Neural cell (in vitro differentiated cells): ENCODE results near the gene KNG1. TPM values are rescaled to one million over a fixed set of nuclear protein-coding genes. Genes with fewer than 3 reads are reported as not detected.

ENCODE experiments used
- H2AFZ ChIP-seq: fragments of 200-600, 300-800 bp; sonication (generic), shearing (Covaris generic); 2 replicates; pipeline ENCODE4 v1.6.0; 2014; ENCODE audit warnings: low read depth, mild to moderate bottlenecking, antibody characterized with exemption, low read length, moderate library complexity
- H3F3A ChIP-seq: fragments of 200-600 bp; shearing (Covaris generic); 2 replicates; pipeline ENCODE4 v1.6.1; 2016; ENCODE audit warnings: mild to moderate bottlenecking, moderate library complexity, mixed read lengths, antibody characterized with exemption, low read length; ENCODE audit not compliant: insufficient read depth, poor library complexity, severe bottlenecking
- H3K27ac ChIP-seq: fragments of 200-600, 300-800 bp; sonication (generic), shearing (Covaris generic); 2 replicates; pipeline ENCODE4 v1.5.1; 2014; ENCODE audit warnings: mild to moderate bottlenecking, low read length, moderate library complexity
- H3K27me3 ChIP-seq: fragments of 300-800, 200-600 bp; sonication (generic), shearing (Covaris generic); 2 replicates; pipeline ENCODE4 v1.6.0; 2014; ENCODE audit warnings: mild to moderate bottlenecking, low read depth, low read length, moderate library complexity; ENCODE audit not compliant: insufficient read depth
- H3K36me3 ChIP-seq: fragments of 300-800, 200-600 bp; sonication (generic), shearing (Covaris generic); 2 replicates; pipeline ENCODE4 v1.5.1; 2014; ENCODE audit warnings: mild to moderate bottlenecking, antibody characterized with exemption, low read length, moderate library complexity; ENCODE audit not compliant: insufficient read depth
- H3K4me2 ChIP-seq: fragments of 300-800, 200-600 bp; sonication (generic), shearing (Covaris generic); 2 replicates; pipeline ENCODE4 v1.6.0; 2014; ENCODE audit warnings: mild to moderate bottlenecking, low read length
- H3K4me3 ChIP-seq: fragments of 300-800, 200-600 bp; sonication (generic), shearing (Covaris generic); 2 replicates; pipeline ENCODE4 v1.5.1; 2014; ENCODE audit warnings: mild to moderate bottlenecking, low read length, moderate library complexity
- H3K79me2 ChIP-seq: fragments of 200-600 bp; shearing (Covaris generic); replicated peaks from 2 replicates; pipeline ENCODE4 v1.6.0; 2014; ENCODE audit warnings: mild to moderate bottlenecking, low read length, moderate library complexity; ENCODE audit not compliant: insufficient read depth
- H3K9ac ChIP-seq: fragments of 300-800, 200-600 bp; sonication (generic), shearing (Covaris generic); 2 replicates; pipeline ENCODE4 v1.6.1; 2016; ENCODE audit warnings: mild to moderate bottlenecking, low read length, mixed read lengths
- H3K9me2 ChIP-seq: fragments of 200-600 bp; shearing (Covaris generic); 2 replicates; pipeline ENCODE4 v1.6.1; 2016; ENCODE audit warnings: mild to moderate bottlenecking, low read length, mixed read lengths; ENCODE audit not compliant: insufficient read depth
- H3K9me3 ChIP-seq: fragments of 200-600, 300-800 bp; sonication (generic), shearing (Covaris generic); 2 replicates; pipeline ENCODE4 v1.6.1; 2016; ENCODE audit warnings: mild to moderate bottlenecking, mixed run types, low read length, moderate library complexity, mixed read lengths
- H4K20me1 ChIP-seq: fragments of 200-600 bp; shearing (Covaris generic); 2 replicates; pipeline ENCODE4 v1.6.1; 2016; ENCODE audit warnings: mild to moderate bottlenecking, mixed run types; ENCODE audit not compliant: insufficient read depth
- CTCF ChIP-seq: fragments of 450-650 bp; IDR thresholded peaks from 2 replicates; pipeline ENCODE4 v1.5.1; 2014; ENCODE audit warnings: antibody characterized with exemption, mild to moderate bottlenecking, moderate library complexity; ENCODE audit not compliant: poor library complexity, severe bottlenecking
- EP300 ChIP-seq: fragments of 450-650 bp; conservative IDR thresholded peaks from 2 replicates; pipeline ENCODE4 v1.6.1; 2014; ENCODE audit warnings: antibody characterized with exemption, mild to moderate bottlenecking, moderate library complexity; ENCODE audit not compliant: poor library complexity, severe bottlenecking
- EZH2 ChIP-seq: fragments of 200-600, 300-800 bp; shearing (Covaris generic), sonication (generic); IDR thresholded peaks from 2 replicates; pipeline ENCODE4 v1.6.1; 2014; ENCODE audit warnings: antibody characterized with exemption, low read length, borderline replicate concordance, mild to moderate bottlenecking; ENCODE audit not compliant: insufficient read depth, poor library complexity, severe bottlenecking
- MXI1 ChIP-seq: fragments of 450-650 bp; conservative IDR thresholded peaks from 2 replicates; pipeline ENCODE4 v1.6.1; 2014; ENCODE audit warnings: antibody characterized with exemption, mild to moderate bottlenecking; ENCODE audit not compliant: poor library complexity, severe bottlenecking
- POLR2AphosphoS5 ChIP-seq: IDR thresholded peaks from 2 replicates; pipeline ENCODE4 v1.6.1; 2012
- RAD21 ChIP-seq: fragments of 450-650 bp; conservative IDR thresholded peaks from 2 replicates; pipeline ENCODE4 v1.6.1; 2014; ENCODE audit warnings: antibody characterized with exemption, mild to moderate bottlenecking, moderate library complexity
- REST ChIP-seq: IDR thresholded peaks from 2 replicates; pipeline ENCODE4 v1.6.1; 2012; ENCODE audit warnings: borderline replicate concordance
- SMC3 ChIP-seq: fragments of 450-650 bp; conservative IDR thresholded peaks from 2 replicates; pipeline ENCODE4 v1.6.1; 2014; ENCODE audit warnings: antibody characterized with exemption, mild to moderate bottlenecking, moderate library complexity; ENCODE audit not compliant: poor library complexity
- TAF1 ChIP-seq: IDR thresholded peaks from 2 replicates; pipeline ENCODE4 v1.6.1; 2012; ENCODE audit warnings: low read depth
- polyA plus RNA-seq: library from polyadenylated mRNA; depleted of rRNA; stranded (reverse); fragments of >200 nt; gene quantifications from 2 replicates; pipeline ENCODE4 v1.2.3, GENCODE V29; 2014

The KNG1 gene
- polyA plus RNA-seq, 1 donor from 2014 or later, result not detected

- H3K9ac ChIP-seq, result no peak overlapping the region
- TF ChIP-seq REST, result no peak
- TF ChIP-seq SMC3, result no peak
- TF ChIP-seq TAF1, result no peak
- TF ChIP-seq POLR2AphosphoS5, result no peak
- no peak for TF ChIP-seq EP300
- no peak for TF ChIP-seq CTCF
- TF ChIP-seq MXI1, result no peak
- no peak for TF ChIP-seq RAD21
- no peak for TF ChIP-seq EZH2
- no peaks in the 10 kb centered on the region for H3K9me2 ChIP-seq
- H4K20me1 ChIP-seq, result no peaks in the 10 kb centered on the region
- H3K27me3 ChIP-seq, result no peaks in the 10 kb centered on the region
- no peaks in the 10 kb centered on the region for H3K9me3 ChIP-seq
- H3F3A ChIP-seq, result no peaks in the 10 kb centered on the region
- H3K79me2 ChIP-seq, result no peaks in the 10 kb centered on the region
- no peaks in the 10 kb centered on the region for H3K36me3 ChIP-seq
- H2AFZ ChIP-seq, result no peak overlapping the region
- H3K27ac ChIP-seq, result no peak overlapping the region
- H3K4me2 ChIP-seq, result no peak overlapping the region
- H3K4me3 ChIP-seq, result no peak overlapping the region
Observed at GRCh38 chr3:186775999-186776398, 58.8 kb downstream of the KNG1 start.

GRCh38 chr3:186779204-186779603 is 62.0 kb downstream of the KNG1 start:
- no peaks in the 10 kb centered on the region for H3K9me2 ChIP-seq
- no peaks in the 10 kb centered on the region for H3K27me3 ChIP-seq
- no peak overlapping the region for H3K4me3 ChIP-seq
- no peak for TF ChIP-seq REST
- no peak for TF ChIP-seq TAF1
- TF ChIP-seq MXI1, result no peak
- TF ChIP-seq POLR2AphosphoS5, result no peak
- no peak for TF ChIP-seq RAD21
- no peak for TF ChIP-seq SMC3
- no peak for TF ChIP-seq EZH2
- TF ChIP-seq EP300, result no peak
- TF ChIP-seq CTCF, result no peak
- no peak overlapping the region for H2AFZ ChIP-seq
- no peaks in the 10 kb centered on the region for H3K36me3 ChIP-seq
- H3K79me2 ChIP-seq, result peaks cover 8% of the 10 kb centered on the region
- H3K27ac ChIP-seq, result no peak overlapping the region
- peaks cover 10% of the 10 kb centered on the region for H3F3A ChIP-seq
- no peak overlapping the region for H3K4me2 ChIP-seq
- peaks cover 2% of the 10 kb centered on the region for H4K20me1 ChIP-seq
- no peak overlapping the region for H3K9ac ChIP-seq
- H3K9me3 ChIP-seq, result no peaks in the 10 kb centered on the region
